HG03103 (cell line): ENCODE results near the gene GRPEL1.
"Not testable (repeated sequence)": the region's sequence is repeated elsewhere in the genome, so short reads cannot be mapped to it uniquely, and the experiment has no call there.

Experiments used
- ATAC-seq: cut with Tn5 transposase; IDR thresholded peaks from one replicate; pipeline ENCODE4 v1.9.1; 2021; ENCODE audit warnings: low read depth; ENCODE audit not compliant: unreplicated experiment

GRPEL1 gene

DNA sequence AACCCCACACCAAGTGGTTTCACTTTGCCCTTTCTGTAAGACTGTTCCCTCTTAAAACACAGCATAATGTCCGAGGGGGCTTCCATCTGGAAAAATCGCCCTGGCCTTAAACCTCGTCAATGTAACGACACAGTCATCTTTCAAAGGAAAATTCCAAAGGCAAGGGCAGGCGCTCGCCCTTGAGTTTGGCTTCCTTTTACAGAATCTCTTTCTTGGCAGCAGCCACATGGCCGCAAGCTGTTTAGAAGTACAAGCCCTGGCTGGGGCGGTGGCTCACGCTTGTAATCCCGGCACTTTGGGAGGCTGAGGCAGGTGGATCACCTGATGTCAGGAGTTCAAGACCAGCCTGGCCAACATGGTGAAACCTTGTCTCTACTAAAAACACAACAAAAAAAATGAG lies 27.1 kb upstream of the GRPEL1 start:
- no peak for ATAC-seq

- ATAC-seq, result no peak
Measured at GRCh38 chr4:7092026-7092425, 24.2 kb upstream of the GRPEL1 start.

GRCh38 chr4:7089213-7089986 lies 21.5 kb upstream of the GRPEL1 start:
- no peak for ATAC-seq

DNA sequence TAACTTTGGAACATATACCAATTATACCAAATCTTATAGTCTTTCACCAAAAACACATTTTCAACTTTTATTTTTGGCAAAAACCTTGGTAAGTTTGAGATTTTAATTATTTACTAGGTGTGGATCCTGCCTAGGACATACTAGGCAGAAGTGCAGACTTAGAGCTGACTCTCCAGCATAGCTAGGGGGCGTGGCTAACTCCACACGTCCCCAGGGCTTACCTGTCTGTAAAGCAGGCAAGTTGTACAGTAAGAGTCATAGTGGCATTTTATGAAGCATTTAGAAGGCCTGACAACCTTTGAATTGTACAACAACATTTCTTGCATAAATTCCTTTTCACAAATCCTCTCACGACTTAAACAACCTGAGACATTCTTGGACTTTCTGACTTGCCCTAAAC lies 19.2 kb upstream of the GRPEL1 start:
- ATAC-seq, result no peak

DNA sequence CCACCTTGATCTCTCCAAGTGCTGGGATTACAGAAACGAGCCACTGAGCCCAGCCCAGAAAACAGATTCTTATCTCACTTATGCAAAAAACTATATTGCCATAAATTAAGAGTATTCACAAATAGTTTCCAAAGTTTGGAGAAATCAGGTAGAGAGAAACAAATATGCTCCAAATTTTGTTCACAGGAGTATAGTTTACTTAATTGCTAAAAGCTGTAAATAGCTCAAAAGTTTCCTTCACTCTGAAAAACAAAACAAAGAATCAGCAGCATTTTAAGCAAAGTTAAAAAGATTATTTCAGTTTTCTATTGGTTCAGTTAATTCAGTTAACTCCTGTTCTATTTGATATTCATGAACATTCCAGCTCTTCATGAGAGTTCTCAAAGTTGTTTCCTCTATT lies 18.5 kb upstream of the GRPEL1 start:
- ATAC-seq, result no peak

GRCh38 chr4:7084564-7084961 lies 16.7 kb upstream of the GRPEL1 start:
- ATAC-seq, result not testable (repeated sequence)

GRCh38 chr4:7083597-7084563 lies 16.0 kb upstream of the GRPEL1 start:
- no peak for ATAC-seq

DNA sequence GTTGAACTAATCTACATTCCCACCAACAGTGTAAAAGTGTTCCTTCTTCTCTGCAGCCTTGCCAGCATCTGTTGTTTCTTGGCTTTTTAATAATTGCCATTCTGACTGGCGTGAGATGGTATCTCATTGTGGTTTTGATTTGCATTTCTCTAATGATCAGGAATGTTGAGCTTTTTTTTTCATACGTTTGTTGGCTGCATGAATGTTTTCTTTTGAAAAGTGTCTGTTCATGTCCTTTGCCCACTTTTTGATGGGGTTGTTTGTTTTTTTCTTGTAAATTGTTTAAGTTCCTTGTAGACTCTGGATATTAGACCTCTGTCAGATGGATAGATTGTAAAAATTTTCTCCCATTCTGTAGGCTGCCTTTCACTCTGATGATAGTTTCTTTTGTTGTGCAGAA lies 12.0 kb upstream of the GRPEL1 start:
- not testable (repeated sequence) for ATAC-seq

DNA sequence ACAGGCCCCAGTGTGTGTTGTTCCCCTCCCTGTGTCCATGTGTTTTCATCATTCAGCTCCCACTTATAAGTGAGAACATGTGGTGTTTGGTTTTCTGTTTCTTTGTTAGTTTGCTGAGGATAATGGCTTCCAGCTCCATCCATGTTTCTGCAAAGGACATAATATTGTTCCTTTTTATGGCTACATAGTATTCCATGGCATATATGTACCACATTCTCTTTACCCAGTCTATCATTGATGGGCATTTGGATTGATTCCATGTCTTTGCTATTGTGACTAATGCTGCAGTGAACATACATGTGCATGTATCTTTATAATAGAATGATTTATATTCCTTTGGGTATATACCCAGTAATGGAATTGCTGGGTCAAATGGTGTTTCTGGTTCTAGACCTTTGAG lies 11.6 kb upstream of the GRPEL1 start:
- ATAC-seq, result not testable (repeated sequence)

- ATAC-seq, result no peak
Measured at GRCh38 chr4:7078025-7078424, 10.2 kb upstream of the GRPEL1 start.

DNA sequence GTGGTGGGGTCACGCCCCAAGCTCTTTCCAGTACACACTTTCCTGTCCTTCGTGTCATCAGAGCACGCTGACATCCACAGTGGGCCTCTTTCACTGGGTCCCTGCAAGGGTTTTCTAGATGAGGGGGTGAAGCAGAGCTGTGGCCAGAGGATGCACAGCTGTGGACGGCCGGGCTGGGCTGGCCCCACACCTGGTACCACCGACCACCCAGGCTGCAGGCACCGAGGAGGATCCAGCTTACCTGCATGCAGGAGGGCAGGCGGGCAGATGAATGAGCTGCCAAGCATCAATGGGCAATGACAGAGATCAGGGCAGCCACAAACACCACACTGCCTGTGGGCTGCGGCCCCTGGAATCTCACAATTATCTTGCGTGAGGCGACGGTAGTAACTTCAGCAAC lies 9.5 kb upstream of the GRPEL1 start:
- no peak for ATAC-seq

DNA sequence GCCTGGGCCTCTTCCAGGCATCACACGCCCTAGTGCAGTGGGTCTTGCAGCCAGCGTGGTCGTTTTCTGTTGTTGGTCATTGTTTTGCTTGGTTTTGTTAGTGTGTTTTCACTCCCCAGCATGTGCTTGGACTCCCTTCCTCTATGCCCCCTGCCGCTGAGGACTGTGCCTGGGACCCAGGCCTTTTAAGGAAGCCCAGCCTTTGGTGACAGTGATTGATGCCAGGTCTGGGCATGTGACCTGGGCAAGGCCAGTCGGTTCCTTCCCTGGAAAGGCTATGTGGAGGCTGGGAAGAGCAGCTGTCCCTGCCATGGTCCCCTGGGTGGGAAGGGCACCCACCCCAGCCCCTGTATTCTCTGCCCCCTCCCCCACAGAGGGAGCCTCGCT lies 8.8 kb upstream of the GRPEL1 start:
- no peak for ATAC-seq

DNA sequence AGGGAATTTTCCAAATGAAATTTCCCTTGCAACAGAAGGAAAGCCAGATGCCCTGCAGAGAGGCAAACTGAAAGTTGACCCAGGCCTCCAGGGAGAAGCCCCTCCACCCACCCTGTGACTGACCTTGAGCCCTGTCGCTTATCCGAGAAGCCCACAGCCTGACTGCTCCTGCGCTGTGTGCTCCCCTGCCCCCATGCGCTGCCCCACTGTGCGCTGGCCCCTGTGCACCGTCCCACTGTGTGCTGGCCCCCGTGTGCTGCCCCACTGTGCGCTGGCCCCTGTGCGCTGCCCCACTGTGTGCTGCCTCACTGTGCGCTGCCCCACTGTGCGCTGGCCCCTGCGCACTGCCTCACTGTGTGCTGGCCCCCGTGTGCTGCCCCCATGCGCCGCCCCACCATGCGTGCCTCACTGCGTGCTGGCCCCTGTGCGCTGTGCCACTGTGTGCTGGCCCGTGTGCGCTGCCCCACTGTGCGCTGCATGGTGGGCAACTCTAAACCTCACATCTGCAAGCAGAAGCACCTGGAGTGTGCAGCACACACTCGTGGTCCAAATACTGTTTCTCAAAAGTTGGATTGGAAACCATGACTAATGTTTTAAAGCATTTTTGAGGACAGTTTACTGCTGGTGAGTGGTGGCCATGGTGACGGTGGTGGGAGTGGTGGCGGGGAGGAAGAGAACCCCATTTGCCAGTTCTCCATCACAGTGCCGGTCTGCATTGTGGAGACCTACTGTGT lies 8.3 kb upstream of the GRPEL1 start:
- no peak for ATAC-seq

- ATAC-seq, result no peak
Measured at GRCh38 chr4:7074426-7074825, 6.6 kb upstream of the GRPEL1 start.

- ATAC-seq, result no peak
Measured at GRCh38 chr4:7073526-7074390, 5.9 kb upstream of the GRPEL1 start.

DNA sequence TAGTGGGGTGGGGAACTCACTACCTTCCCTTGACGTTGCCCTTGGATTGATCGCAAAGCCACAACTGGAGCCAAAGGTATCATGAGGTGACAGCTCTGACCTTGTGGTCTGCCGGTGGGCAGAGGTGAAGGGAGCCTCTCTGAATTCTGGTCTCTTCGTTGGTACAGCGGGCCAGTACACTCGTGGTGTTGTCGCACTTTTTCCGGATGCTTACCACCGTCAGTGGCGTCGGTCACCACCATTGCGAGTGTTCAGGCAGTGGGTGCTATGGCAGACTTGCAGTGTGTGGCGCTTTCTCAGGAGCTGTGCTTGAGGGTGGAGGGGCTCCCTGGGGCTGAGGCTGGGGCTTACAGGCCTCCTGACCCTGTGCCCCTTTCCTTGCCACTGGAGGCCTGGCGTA lies 5.2 kb upstream of the GRPEL1 start:
- no peak for ATAC-seq

GRCh38 chr4:7070729-7071511 lies 3.1 kb upstream of the GRPEL1 start:
- ATAC-seq, result peak; percentile 28

DNA sequence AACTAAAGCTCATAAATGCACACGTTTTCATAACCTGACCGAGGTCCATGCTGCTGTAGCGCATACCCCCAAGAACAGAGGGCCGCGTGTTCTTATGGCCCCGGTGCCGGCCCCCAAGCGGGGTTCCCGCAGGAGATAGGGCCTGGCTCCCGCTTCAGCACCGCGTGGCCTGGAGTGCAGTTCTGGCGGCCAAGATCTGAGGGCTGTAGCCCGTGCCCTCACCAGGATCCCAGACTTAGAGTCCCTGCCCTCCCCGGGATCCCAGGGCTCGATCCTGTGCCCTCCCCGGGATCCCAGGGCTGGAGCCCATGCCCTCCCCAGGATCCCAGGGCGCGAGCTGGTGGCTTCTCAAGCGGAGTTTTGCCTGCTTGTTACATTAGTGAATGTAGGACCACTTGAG lies 1.0 kb upstream of the GRPEL1 start:
- ATAC-seq, result no peak

GRCh38 chr4:7068279-7068842 lies 497 bp upstream of the GRPEL1 start:
- ATAC-seq, result no peak
